ENCODE measurements around the gene TLE4. TPM values are rescaled to one million over a fixed set of nuclear protein-coding genes. Genes with fewer than 3 reads are reported as not detected.

The TLE4 gene
- total and polyA plus RNA-seq, 4 donors: 33.4 to 57.9 (median 50.2) TPM

DNA sequence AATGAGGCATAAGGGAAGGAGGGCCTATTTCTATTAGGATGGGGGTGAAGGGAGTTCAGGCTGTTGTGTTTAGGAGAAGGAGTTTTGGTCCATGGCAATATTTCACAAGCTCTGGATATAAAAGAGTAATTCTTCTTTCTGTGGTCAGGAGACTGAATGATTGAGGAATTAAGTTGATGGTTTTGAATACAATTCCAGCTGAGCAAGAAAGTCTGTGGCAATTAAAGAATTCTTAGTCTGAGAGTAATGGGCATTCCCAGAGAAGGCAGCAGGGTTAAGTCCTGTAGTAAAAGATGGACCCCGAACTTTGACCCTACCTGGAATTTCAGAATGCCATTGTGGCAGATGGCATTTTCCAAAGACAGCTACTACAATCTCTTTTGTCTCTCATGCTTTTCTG lies 202.6 kb downstream of the TLE4 start:
- Histone ChIP-seq H3K9me3 (ENCODE audit: control insufficient read depth, insufficient read depth, low read length) (no peaks in the 10 kb centered on the region), H3K36me3 (ENCODE audit: control insufficient read depth, insufficient read depth, low read length) (no peaks in the 10 kb centered on the region), H3K27ac (ENCODE audit: low read depth, low read length) (no peak overlapping the region), H3K27me3 (ENCODE audit: control insufficient read depth, insufficient read depth, low read length) (no peaks in the 10 kb centered on the region), H3K4me1 (ENCODE audit: control insufficient read depth, insufficient read depth, low read length) (no peaks in the 10 kb centered on the region), H3K4me3 (ENCODE audit: low read depth, low read length) (no peak overlapping the region)
- DNase-seq (ENCODE audit: low read depth in 4 of 6, low spot score in 6 of 6): no peak
- 80% methylated on average over 1 of the region's 1 CpG for WGBS (ENCODE audit: insufficient coverage)
